ENCODE measurements around the gene MACROH2A1.

DNA sequence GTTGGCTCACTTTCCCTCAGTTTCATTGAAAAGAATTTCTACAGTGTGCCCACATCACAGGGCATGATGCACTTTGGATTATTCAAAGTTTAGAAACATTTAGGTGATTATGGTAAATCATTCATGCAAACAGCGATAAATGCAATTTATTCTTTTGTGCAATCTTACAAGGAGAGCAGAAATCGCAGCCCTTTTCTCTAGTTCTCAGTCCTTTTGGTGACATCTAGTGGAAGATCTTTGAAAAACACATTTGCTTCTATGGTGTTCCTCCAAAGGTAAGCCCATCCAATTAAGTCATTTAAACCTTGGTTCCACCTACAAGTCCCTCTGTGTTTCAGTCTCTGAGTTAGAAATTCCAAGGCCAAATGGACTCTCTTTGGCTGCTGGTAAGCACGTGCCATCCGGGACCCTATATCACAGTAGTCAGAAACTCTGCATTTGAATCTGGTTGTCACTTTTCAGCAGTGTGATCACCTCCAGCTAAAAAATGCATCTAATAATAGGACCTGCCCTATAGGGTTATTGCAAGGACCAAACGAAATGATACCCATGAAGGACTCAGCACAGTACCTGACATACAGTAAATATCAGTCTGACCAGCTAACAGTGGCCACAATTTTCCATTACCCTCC, 66.4 kb downstream of the MACROH2A1 start:
- TF ChIP-seq POLR2AphosphoS5 (IDR thresholded peaks at IDR 0.05) = no peak
- peak in 1 of 2 donors; percentile 19 for TF ChIP-seq CTCF (IDR thresholded peaks at IDR 0.05)
